Sigmoid colon (tissue), 4 donors: ENCODE measurements around the gene CCDC107.

Source experiments
- CTCF ChIP-seq, 4 experiments: fragments of 450-650 bp in 3 of 4; fragments of 200-600 bp in 1 of 4; IDR thresholded peaks; one replicate each; pipeline ENCODE4 v1.5.1; 2016 to 2019; ENCODE audit warnings: antibody characterized with exemption in 4 of 4, mild to moderate bottlenecking in 3 of 4, moderate library complexity in 2 of 4
- EP300 ChIP-seq, 4 donors: sonication (generic); formaldehyde crosslinking; IDR thresholded peaks; one replicate each; pipeline ENCODE4 v1.6.1; 2017; ENCODE audit warnings: antibody characterized with exemption in 4 of 4
- POLR2A ChIP-seq, 2 donors: fragments of 450-650 bp; IDR thresholded peaks; one replicate each; pipeline ENCODE4 v1.6.1; 2016; ENCODE audit warnings: antibody characterized with exemption in 2 of 2, mild to moderate bottlenecking in 2 of 2, moderate library complexity in 2 of 2
- POLR2AphosphoS5 ChIP-seq, 4 donors: sonication (generic); formaldehyde crosslinking; IDR thresholded peaks; one replicate each; pipeline ENCODE4 v1.6.1; 2017; ENCODE audit warnings: antibody characterized with exemption in 4 of 4

GRCh38 chr9:35627575-35627974, 30.5 kb upstream of the CCDC107 start:
- TF ChIP-seq CTCF (IDR thresholded peaks at IDR 0.05) = no peak
- no peak for TF ChIP-seq POLR2A (IDR thresholded peaks at IDR 0.05)
- no peak for TF ChIP-seq POLR2AphosphoS5 (IDR thresholded peaks at IDR 0.05)
- no peak for TF ChIP-seq EP300 (IDR thresholded peaks at IDR 0.05)
